GM21717 (cell line): Measurements from ENCODE around the gene HIRA.

Experiments
- ATAC-seq: cut with Tn5 transposase; IDR thresholded peaks from one replicate; pipeline ENCODE4 v1.9.1; 2021; ENCODE audit warnings: mild to moderate bottlenecking, moderate library complexity; ENCODE audit not compliant: unreplicated experiment

HIRA gene

GRCh38 chr22:19358703-19359553 lies 72.6 kb downstream of the HIRA start:
- ATAC-seq = no peak

GRCh38 chr22:19358195-19358594 lies 73.3 kb downstream of the HIRA start:
- ATAC-seq = no peak

GRCh38 chr22:19357270-19358105 lies 74.0 kb downstream of the HIRA start:
- ATAC-seq = no peak

GRCh38 chr22:19356708-19357269 lies 74.7 kb downstream of the HIRA start:
- no peak for ATAC-seq

GRCh38 chr22:19355413-19356157 lies 75.9 kb downstream of the HIRA start:
- no peak for ATAC-seq

GRCh38 chr22:19354201-19354600 lies 77.3 kb downstream of the HIRA start:
- no peak for ATAC-seq

GRCh38 chr22:19353363-19354131 lies 78.0 kb downstream of the HIRA start:
- no peak for ATAC-seq

- ATAC-seq = no peak
Observed at GRCh38 chr22:19352766-19353165, 78.8 kb downstream of the HIRA start.

- no peak for ATAC-seq
Observed at GRCh38 chr22:19352217-19352616, 79.3 kb downstream of the HIRA start.

GRCh38 chr22:19351604-19352003 lies 79.9 kb downstream of the HIRA start:
- ATAC-seq = no peak

GRCh38 chr22:19350947-19351346 lies 80.6 kb downstream of the HIRA start:
- ATAC-seq = no peak

GRCh38 chr22:19350476-19350859 lies 81.1 kb downstream of the HIRA start:
- no peak for ATAC-seq

GRCh38 chr22:19349778-19350475 lies 81.6 kb downstream of the HIRA start:
- ATAC-seq = no peak

- ATAC-seq = no peak
Observed at GRCh38 chr22:19346677-19347265, 84.8 kb downstream of the HIRA start.

- ATAC-seq = no peak
Observed at GRCh38 chr22:19344420-19344819, 87.1 kb downstream of the HIRA start.

- no peak for ATAC-seq
Observed at GRCh38 chr22:19343470-19343869, 88.1 kb downstream of the HIRA start.

GRCh38 chr22:19341500-19341899 lies 90.0 kb downstream of the HIRA start:
- no peak for ATAC-seq

- ATAC-seq = no peak
Observed at GRCh38 chr22:19337137-19337536, 94.4 kb downstream of the HIRA start.
